ENCODE results near the gene MYO1H. TPM values are rescaled to one million over a fixed set of nuclear protein-coding genes. Genes with fewer than 3 reads are reported as not detected.

MYO1H gene
- total and polyA plus RNA-seq, 12 donors, result 0.03 to 0.08 TPM; not detected in 10

DNA sequence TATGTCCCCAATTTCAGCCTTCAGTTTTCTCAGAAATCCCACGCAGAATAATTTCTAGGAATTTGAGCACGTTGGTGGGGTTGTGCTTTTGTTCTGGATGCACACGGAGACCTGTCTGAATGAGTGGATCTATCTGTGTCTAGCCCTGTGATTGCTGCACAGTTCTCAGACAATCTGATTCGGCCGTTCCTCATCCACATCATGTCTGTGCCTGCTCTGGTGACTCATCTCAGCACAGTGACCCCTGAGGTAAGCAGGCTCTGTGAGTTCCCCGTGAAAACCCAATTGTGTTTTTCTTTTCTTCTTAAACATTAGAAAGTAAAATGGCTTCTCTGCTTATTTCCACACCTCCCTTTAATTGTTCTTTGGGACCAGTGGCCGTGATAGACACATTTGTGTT, 150.0 kb downstream of the MYO1H start:
- no peak for TF ChIP-seq POLR2A (IDR thresholded peaks at IDR 0.05)
- TF ChIP-seq, protein P1, sequence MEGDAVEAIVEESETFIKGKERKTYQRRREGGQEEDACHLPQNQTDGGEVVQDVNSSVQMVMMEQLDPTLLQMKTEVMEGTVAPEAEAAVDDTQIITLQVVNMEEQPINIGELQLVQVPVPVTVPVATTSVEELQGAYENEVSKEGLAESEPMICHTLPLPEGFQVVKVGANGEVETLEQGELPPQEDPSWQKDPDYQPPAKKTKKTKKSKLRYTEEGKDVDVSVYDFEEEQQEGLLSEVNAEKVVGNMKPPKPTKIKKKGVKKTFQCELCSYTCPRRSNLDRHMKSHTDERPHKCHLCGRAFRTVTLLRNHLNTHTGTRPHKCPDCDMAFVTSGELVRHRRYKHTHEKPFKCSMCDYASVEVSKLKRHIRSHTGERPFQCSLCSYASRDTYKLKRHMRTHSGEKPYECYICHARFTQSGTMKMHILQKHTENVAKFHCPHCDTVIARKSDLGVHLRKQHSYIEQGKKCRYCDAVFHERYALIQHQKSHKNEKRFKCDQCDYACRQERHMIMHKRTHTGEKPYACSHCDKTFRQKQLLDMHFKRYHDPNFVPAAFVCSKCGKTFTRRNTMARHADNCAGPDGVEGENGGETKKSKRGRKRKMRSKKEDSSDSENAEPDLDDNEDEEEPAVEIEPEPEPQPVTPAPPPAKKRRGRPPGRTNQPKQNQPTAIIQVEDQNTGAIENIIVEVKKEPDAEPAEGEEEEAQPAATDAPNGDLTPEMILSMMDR (IDR thresholded peaks at IDR 0.05), result no peak
- H3K36me3 ChIP-seq (replicated peaks in 1 of 2), result peaks cover 0 to 52% of the 10 kb centered on the region in 2 donors
- no peak overlapping the region for H3K4me3 ChIP-seq
- no peak overlapping the region for H3K27ac ChIP-seq
- H3K27me3 ChIP-seq, result no peaks in the 10 kb centered on the region
- WGBS, 4 donors, result 85 to 93% (median 92%) methylated on average over 7 of the region's 7 CpGs
- intact Hi-C loops (cut with DNase I), result no loop called here
- peak in 1 of 7 donors; percentile 17 for DNase-seq
- H3K9me3 ChIP-seq (replicated peaks in 1 of 3), result no peaks in the 10 kb centered on the region
- H3K4me1 ChIP-seq (replicated peaks in 1 of 2), result no peaks in the 10 kb centered on the region

Other genes with a start within 250 kb of the MYO1H start
- gene ACACB, start 231.3 kb upstream of the MYO1H start, total RNA-seq, result 100 to 1,000 TPM in 2 of 9 donors, 10 to 100 TPM in 7; 41.1 to 143 (median 69.6) TPM
- 10 to 100 TPM; 35.5 to 87.0 (median 47.5) TPM for gene ACACB, start 231.3 kb upstream of the MYO1H start, polyA plus RNA-seq
- gene FOXN4, start 38.6 kb upstream of the MYO1H start, total RNA-seq, result under 1 TPM in 1 of 9 donors, not detected in 8; 0.22 TPM
- under 1 TPM in 1 of 3 donors, not detected in 2; 0.24 TPM for gene FOXN4, start 38.6 kb upstream of the MYO1H start, polyA plus RNA-seq
- gene KCTD10, start 129.4 kb downstream of the MYO1H start, total RNA-seq, result 10 to 100 TPM; 30.2 to 77.8 (median 62.1) TPM
- gene KCTD10, start 129.4 kb downstream of the MYO1H start, polyA plus RNA-seq, result 10 to 100 TPM; 21.6 to 57.5 (median 24.3) TPM
- 10 to 100 TPM; 34.3 to 79.5 (median 40.6) TPM for gene UBE3B, start 129.7 kb downstream of the MYO1H start, total RNA-seq
- 10 to 100 TPM; 16.0 to 25.3 (median 18.4) TPM for gene UBE3B, start 129.7 kb downstream of the MYO1H start, polyA plus RNA-seq
- gene MMAB, start 225.6 kb downstream of the MYO1H start, total RNA-seq, result 100 to 1,000 TPM in 4 of 9 donors, 10 to 100 TPM in 5; 74.2 to 238 (median 96.0) TPM
- gene MMAB, start 225.6 kb downstream of the MYO1H start, polyA plus RNA-seq, result 100 to 1,000 TPM in 1 of 3 donors, 10 to 100 TPM in 2; 52.3 to 119 (median 84.0) TPM
- gene MVK, start 225.9 kb downstream of the MYO1H start, total RNA-seq, result 100 to 1,000 TPM in 2 of 9 donors, 10 to 100 TPM in 7; 10.8 to 194 (median 19.2) TPM
- 10 to 100 TPM; 35.0 to 73.6 (median 39.1) TPM for gene MVK, start 225.9 kb downstream of the MYO1H start, polyA plus RNA-seq

Data from adrenal gland (tissue), 12 donors.